ENCODE data around the gene ABCA1.
"Not testable (repeated sequence)": the region's sequence is repeated elsewhere in the genome, so short reads cannot be mapped to it uniquely, and the experiment has no call there.

Gene ABCA1

DNA sequence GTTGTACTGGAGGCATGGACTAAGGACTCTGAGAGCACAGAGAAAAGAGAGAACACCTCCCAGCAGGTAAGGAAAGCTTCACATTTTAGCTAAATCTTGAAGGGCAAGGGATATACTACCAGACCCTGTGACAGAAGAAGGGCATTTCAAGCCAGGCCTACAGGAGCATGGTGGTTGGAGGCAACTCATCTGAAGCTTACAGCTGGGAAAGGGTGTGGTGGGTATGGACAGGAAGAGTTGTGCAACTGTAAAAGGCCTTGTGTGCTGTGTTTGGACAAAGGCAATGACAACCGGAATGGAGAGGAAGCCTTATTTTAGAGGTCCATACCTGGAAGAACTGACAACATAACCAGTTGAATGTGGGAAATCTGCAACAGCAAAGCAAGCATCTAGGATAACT is 132.9 kb downstream of the ABCA1 start:
- DNase-seq (ENCODE audit: low spot score): no peak

DNA sequence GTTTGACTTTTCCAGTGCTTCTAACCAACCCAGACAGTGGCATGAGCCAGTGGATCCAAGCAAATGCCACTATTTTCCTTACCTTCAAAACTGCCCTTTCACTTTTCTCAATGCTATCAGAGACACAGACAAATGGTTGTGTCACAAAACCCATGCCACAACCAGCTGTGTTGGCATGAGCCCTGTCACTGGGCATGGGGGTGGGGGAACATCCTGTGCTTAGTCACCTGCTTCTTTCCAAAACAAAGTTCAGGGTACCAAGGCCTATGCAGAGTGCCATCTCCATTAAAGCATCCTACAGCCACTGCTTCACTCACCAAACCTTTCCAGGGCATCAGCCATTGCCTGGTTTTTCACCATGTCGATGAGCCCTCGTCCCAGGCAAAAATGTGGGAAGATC is 133.9 kb downstream of the ABCA1 start:
- DNase-seq (ENCODE audit: low spot score): no peak

DNA sequence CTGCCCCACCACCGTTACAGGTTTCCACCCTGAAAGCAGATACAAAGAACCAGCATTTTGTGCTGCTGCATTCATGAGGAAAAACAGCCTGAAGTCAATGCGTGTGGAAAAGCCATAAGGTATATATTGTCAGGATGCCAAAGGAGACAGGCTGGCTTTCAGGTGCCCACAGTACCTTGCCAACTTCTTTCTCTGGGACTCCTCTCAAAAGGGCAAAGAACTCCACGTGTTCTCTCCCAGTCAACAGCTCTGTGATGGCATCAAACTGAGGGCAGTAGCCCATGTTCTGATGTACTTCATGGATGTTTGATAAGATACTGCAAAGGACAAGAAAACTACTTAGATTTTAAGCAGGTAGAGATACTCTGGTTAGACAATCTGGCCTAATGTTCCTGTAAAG is 139.7 kb downstream of the ABCA1 start:
- no peak for DNase-seq (ENCODE audit: low spot score)

DNA sequence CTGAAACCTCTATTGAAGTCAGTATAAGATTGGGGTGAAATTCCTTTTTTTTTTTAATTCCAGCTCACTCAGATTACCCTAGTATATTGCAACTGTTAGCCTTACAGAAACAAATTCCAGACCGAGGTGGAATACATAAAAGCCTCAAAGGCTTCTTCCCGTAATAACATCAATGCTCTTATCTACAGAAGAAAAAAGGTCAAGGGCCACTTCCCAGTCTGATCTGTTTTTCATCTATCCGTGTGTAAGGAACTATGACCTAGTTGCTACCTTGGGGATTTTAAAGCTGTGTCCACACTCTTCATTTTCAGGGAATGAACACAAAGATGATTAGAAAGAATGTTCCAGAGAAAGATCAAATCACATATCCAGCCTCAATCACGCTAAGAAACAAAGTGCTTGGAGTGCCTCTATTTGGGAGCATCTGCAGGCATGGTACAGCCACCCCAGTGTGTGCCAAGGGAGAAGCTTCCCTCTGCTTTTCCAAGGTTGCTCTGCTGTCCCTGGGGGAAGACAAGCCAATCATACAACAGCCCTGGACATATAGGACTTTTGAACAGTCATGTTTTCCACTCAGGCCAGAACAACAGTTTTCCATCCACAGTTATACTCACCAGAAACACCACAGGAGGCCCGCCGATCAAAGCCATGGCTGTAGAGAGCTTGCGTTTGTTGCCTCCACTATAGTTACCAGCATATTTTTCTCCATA is 140.5 kb downstream of the ABCA1 start:
- DNase-seq (ENCODE audit: low spot score): no peak

DNA sequence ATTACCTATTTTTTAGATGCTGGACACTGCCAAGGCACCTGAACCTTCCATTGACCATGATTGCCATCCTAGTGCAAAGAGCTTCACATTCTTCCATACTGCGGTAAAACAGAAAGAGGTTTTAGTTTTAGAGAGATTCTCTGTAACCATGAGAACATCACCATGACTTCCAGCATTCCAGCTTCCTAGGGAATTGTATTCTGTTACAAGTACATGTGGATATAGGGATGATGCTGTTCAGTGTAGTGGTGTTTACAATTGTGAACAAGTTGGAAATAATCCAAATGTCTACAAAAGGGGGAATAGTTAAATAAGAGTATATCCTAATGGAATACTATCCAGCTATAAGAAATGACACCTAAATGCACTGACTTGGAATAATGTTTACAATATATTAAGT is 141.7 kb downstream of the ABCA1 start:
- no peak for DNase-seq (ENCODE audit: low spot score)

- DNase-seq (ENCODE audit: low spot score): no peak
Measured at GRCh38 chr9:104784098-104784497, 143.9 kb downstream of the ABCA1 start.

- no peak for DNase-seq (ENCODE audit: low spot score)
Measured at GRCh38 chr9:104783588-104783987, 144.4 kb downstream of the ABCA1 start.

DNA sequence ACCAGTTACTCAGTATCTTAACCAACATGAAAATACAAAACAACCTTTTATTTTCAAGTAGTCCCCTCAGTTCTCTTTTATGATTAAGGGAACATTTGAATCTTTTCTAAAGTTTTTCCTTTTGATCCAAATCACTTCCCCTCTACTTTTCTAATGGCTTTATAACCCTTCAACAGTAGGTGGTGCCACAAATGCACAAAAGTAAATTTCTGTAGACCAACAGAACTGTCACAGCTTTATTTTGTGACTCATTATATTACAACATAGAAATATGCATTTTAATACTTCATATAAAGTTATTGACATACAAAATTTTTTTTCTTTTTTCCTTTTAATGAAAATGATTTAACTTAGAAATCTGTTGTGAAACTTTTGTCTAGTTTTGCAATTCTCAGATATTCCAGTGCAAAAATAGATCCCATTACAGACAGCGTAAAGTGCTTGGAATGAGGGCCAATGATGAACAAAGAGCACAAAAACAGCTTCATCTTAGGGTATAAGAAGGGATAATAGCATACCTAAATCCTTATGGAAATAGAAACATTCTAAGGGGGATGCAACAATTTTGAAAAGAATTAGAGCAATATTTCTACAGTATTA is 147.1 kb downstream of the ABCA1 start:
- DNase-seq (ENCODE audit: low spot score): peak; percentile 29

GRCh38 chr9:104779946-104780535 is 147.9 kb downstream of the ABCA1 start:
- no peak for DNase-seq (ENCODE audit: low spot score)

DNA sequence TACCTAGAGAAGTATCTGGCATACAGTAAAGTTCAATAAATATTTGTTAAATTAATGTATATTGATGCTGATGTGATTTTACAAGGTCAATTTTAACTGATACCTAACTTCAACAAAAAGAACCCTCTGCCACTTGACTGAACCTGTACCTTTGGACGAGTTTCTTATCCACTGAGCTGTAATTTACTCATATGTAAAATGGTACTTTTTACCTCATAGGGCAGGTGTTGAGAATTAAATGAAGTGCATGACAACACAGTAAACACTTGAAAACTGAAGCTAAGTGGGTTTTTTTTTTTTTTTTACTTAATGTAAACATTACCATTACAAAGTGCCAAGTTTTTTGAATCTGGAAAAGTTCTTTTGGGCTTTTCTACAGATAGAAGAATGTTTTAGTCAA is 148.6 kb downstream of the ABCA1 start:
- DNase-seq (ENCODE audit: low spot score): no peak

GRCh38 chr9:104778802-104779201 is 149.2 kb downstream of the ABCA1 start:
- no peak for DNase-seq (ENCODE audit: low spot score)

DNA sequence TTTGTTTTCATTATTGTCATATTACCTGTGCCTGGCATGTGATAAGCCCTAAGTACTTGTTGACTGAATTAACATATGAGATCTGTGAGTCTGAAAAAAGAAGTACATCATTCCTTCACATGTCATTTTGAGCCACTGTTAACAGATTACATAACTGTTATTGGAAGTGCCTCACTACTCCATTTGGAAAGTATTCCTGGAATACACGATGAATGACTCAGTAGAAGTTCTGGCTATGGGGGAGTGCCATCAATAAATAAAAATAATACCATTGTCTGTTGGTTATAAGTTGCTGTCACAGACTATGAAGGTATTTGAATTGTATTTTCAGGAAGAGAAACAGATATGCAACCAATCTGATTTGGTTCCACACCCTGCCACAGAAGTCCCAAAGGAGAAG is 151.2 kb downstream of the ABCA1 start:
- no peak for DNase-seq (ENCODE audit: low spot score)

GRCh38 chr9:104775976-104776375 is 152.0 kb downstream of the ABCA1 start:
- DNase-seq (ENCODE audit: low spot score): no peak

GRCh38 chr9:104775574-104775936 is 152.4 kb downstream of the ABCA1 start:
- no peak for DNase-seq (ENCODE audit: low spot score)

DNA sequence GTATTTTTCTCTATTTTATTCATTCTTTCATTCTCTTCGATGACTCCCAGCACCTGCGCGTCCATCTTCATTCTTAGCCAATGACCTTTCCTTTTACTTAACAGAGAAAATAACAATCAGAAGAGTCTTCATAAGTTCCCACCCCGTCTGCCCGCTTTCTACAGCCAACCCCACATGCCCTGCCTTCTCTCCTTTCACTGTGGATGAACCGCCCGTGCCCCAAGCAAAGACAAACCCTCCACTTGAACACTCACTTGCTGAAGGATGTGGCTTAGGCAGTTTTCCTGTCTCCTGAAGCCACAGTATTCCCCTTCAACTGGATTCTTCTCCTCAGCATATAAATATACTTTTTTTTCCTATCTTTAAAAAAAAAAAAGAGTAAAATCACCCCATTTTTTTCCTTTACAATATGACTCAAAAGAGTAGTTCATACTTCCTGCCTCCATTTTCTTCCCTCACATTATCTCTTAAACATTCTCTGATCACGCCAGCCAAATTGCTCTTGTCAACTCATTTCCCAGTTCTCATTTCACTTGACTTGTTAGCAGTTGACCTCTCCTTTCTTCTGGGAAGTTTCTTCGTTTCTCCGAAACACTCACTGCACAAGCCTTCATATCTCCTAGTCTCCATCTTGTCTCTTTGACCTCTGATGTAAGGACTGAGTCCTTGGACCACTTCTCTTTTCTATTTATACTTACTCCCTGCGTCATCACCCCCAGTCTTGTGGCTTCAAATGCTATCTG is 153.0 kb downstream of the ABCA1 start:
- DNase-seq (ENCODE audit: low spot score): no peak

GRCh38 chr9:104774132-104774531 is 153.8 kb downstream of the ABCA1 start:
- no peak for DNase-seq (ENCODE audit: low spot score)

DNA sequence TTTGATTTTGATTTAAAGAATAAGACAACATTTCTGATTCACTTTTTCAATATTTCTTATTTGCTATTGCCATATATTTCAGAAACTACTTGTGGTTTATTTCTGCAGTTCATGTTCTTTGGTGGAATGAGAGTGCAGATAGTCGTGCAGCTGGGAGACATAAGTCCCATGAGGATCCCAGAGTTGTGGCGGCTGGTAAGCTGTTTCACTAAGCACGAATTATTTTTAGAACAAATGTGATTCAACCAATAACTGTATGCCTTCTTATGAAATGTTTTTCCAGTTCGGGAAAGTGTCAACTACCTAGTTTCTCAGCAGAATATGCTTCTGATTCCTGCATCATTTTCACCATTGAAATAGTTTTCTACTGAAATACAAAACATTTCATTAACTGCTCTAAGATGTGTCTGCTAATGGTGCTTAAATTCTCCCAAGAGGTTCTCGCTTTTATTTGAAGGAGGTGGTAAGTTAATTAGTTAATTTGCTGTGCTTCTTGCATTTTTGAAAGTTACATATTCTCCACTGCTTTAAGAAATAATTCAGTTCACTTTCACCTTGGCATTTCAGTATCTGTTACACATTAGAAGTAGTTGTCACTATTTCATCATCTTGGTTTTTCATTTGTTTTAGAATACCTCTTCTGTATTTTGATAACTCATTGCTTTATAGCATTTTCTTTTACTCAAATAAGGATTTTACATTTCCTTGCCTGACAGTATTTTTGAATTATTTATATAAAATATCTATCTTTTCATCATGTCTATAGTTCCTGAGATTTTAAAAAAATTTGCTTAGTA is 155.0 kb downstream of the ABCA1 start:
- no peak for DNase-seq (ENCODE audit: low spot score)

DNA sequence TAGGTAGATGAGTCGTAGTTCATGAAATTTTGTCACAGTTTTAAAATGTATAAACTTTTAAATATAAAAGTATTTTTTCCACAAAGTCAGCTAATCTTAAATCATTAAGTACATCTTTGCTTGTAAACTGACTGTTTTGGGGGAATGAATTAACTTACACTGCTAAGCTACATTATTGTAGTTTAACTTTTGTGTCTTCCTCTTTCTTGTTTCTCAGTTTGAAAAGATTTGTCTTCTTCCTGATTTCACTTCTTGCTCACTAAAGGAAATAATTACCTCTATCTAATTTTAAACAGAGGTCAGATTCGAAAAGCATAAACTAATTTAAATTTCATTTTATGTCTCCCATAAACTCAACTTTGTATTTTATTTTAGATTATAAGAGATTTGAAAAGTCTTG is 158.3 kb downstream of the ABCA1 start:
- DNase-seq (ENCODE audit: low spot score): no peak

DNA sequence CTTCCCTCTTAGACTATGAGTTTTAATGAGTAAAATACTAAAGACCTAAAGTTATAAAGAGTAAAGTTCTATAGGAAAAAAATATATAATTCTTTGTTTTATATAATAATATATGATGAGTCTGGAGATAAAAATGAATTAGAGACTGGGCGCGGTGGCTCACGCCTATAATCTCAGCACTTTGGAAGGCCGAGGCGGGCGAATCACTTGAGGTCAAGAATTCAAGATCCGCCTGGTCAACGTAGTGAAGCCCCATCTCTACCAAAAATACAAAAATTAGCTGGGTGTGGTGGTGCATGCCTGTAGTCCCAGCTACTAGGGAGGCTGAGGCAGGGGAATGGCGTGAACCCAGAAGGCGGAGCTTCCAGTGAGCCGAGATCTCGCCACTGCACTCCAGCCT is 158.9 kb downstream of the ABCA1 start:
- DNase-seq (ENCODE audit: low spot score): not testable (repeated sequence)

DNA sequence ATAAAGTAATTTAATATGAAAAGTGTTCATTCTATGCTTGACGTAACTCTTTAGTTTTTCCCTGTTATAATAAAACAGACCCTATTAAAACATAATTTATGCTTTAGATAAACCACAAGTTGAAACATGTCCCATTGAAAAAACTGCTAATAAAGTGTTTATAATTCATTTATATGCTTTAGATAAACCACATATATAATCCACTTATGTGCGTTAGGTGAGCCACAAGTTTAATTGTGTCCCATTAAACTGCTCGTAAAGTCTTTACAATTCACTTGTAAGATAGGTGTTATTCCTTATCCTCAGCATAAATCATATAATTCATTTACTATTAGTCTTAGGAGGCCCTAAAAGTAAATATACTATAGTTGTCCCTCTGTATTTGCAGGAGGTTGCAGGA is 160.4 kb downstream of the ABCA1 start:
- no peak for DNase-seq (ENCODE audit: low spot score)

GRCh38 chr9:104766025-104766424 is 161.9 kb downstream of the ABCA1 start:
- no peak for DNase-seq (ENCODE audit: low spot score)

GRCh38 chr9:104765138-104765537 is 162.8 kb downstream of the ABCA1 start:
- no peak for DNase-seq (ENCODE audit: low spot score)

Data from kidney tubule cell (primary cell).